ENCODE results near the gene GLYR1.

GRCh38 chr16:4859900-4860255 lies 12.8 kb upstream of the GLYR1 start:
- TF ChIP-seq NR3C1 (IDR thresholded peaks at IDR 0.05) (no peak), ESRRA (IDR thresholded peaks at IDR 0.05; ENCODE audit: borderline replicate concordance, low read length) (no peak), CEBPB (IDR thresholded peaks at IDR 0.05) (no peak)
- TF ChIP-seq, protein P1, sequence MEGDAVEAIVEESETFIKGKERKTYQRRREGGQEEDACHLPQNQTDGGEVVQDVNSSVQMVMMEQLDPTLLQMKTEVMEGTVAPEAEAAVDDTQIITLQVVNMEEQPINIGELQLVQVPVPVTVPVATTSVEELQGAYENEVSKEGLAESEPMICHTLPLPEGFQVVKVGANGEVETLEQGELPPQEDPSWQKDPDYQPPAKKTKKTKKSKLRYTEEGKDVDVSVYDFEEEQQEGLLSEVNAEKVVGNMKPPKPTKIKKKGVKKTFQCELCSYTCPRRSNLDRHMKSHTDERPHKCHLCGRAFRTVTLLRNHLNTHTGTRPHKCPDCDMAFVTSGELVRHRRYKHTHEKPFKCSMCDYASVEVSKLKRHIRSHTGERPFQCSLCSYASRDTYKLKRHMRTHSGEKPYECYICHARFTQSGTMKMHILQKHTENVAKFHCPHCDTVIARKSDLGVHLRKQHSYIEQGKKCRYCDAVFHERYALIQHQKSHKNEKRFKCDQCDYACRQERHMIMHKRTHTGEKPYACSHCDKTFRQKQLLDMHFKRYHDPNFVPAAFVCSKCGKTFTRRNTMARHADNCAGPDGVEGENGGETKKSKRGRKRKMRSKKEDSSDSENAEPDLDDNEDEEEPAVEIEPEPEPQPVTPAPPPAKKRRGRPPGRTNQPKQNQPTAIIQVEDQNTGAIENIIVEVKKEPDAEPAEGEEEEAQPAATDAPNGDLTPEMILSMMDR (IDR thresholded peaks at IDR 0.05) = no peak

All from A549 (cell line).